Esophagus squamous epithelium (tissue), 4 donors: ENCODE results near the gene TULP1.

Source experiments
- POLR2A ChIP-seq, 4 donors: fragments of 450-650 bp; IDR thresholded peaks; one replicate each; pipeline ENCODE4 v1.6.1; 2017; ENCODE audit warnings: antibody characterized with exemption in 4 of 4, mild to moderate bottlenecking in 4 of 4, moderate library complexity in 3 of 4
- TF ChIP-seq, protein P1 (sequence below), 6 experiments: fragments of 450-650 bp in 4 of 6; fragments of 200-600 bp in 2 of 6; sonication (generic) in 2 of 6; IDR thresholded peaks; one replicate each; pipeline ENCODE4 v1.5.1; 2016 to 2019; ENCODE audit warnings: antibody characterized with exemption in 6 of 6, mild to moderate bottlenecking in 4 of 6, moderate library complexity in 4 of 6

DNA sequence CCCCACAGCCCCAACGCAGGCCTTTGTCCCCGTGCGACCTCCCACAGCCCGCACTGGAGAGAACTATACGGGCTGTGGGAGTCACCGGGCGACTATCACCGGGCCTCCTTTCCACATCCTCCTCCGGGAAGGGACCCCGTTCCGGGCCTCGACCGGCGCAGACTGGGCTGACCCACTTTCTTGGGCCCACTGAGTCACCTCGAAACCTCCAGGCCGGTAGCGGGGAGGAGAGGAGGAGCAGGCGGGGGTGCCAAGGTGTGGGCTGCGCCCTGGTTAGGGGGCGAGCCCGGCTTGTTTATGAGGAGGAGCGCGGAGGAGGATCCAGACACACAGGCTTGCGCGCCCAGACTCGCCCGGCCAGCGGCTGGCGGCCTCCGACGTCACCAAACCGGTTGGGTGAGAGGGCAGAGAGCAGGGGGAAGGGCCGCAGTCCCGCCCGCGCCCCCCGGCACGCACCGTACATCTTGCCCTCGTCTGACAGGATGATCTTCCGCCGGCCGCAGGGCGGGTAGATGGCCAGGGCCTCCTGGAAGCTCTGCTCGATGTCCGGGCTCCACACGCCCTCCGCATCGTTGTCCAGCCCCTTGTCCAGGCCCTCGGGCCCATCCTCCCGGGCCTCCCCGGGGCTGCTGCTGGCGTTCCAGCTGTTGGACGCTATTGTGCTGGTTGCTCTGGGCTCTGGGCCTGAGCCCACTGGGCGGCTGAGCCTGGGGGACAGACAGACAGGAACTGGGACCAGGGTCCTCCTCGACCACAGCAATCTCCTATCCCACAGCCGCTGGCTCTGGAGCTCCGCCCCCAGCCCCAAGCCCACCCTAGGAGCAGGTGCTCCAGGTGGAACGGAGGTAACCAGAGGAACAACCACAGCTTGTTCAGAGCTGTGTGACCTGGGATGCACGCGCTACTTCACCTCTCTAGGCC, 26.4 kb downstream of the TULP1 start:
- TF ChIP-seq, protein P1, sequence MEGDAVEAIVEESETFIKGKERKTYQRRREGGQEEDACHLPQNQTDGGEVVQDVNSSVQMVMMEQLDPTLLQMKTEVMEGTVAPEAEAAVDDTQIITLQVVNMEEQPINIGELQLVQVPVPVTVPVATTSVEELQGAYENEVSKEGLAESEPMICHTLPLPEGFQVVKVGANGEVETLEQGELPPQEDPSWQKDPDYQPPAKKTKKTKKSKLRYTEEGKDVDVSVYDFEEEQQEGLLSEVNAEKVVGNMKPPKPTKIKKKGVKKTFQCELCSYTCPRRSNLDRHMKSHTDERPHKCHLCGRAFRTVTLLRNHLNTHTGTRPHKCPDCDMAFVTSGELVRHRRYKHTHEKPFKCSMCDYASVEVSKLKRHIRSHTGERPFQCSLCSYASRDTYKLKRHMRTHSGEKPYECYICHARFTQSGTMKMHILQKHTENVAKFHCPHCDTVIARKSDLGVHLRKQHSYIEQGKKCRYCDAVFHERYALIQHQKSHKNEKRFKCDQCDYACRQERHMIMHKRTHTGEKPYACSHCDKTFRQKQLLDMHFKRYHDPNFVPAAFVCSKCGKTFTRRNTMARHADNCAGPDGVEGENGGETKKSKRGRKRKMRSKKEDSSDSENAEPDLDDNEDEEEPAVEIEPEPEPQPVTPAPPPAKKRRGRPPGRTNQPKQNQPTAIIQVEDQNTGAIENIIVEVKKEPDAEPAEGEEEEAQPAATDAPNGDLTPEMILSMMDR (IDR thresholded peaks at IDR 0.05): no peak
- peak in 1 of 4 donors; percentile 43 for TF ChIP-seq POLR2A (IDR thresholded peaks at IDR 0.05)
